ENCODE results near the gene AHCYL2.
"Not testable (repeated sequence)": the region's sequence is repeated elsewhere in the genome, so short reads cannot be mapped to it uniquely, and the experiment has no call there.

Gene AHCYL2

GRCh38 chr7:129426482-129426881, 201.7 kb downstream of the AHCYL2 start:
- no peak for DNase-seq (ENCODE audit: low read depth)

GRCh38 chr7:129427526-129428045, 202.8 kb downstream of the AHCYL2 start:
- no peak for DNase-seq (ENCODE audit: low read depth)

- no peak for DNase-seq (ENCODE audit: low read depth)
Measured at GRCh38 chr7:129431911-129432643, 207.2 kb downstream of the AHCYL2 start.

GRCh38 chr7:129433847-129434674, 209.2 kb downstream of the AHCYL2 start, which contains the start of gene STRIP2:
Gene STRIP2 (plus strand): TSS chr7:129434432. CDS start chr7:129434473, 41 bp downstream.
- peak; percentile 84 for DNase-seq (ENCODE audit: low read depth)

GRCh38 chr7:129434675-129435318, 210.0 kb downstream of the AHCYL2 start:
- peak; percentile 31 for DNase-seq (ENCODE audit: low read depth)

- no peak for DNase-seq (ENCODE audit: low read depth)
Measured at GRCh38 chr7:129435414-129435829, 210.6 kb downstream of the AHCYL2 start.

GRCh38 chr7:129436335-129436923, 211.6 kb downstream of the AHCYL2 start:
- DNase-seq (ENCODE audit: low read depth) = no peak

- peak; percentile 22 for DNase-seq (ENCODE audit: low read depth)
Measured at GRCh38 chr7:129437190-129437589, 212.4 kb downstream of the AHCYL2 start.

GRCh38 chr7:129438281-129438838, 213.5 kb downstream of the AHCYL2 start:
- DNase-seq (ENCODE audit: low read depth) = no peak

GRCh38 chr7:129438839-129439651, 214.2 kb downstream of the AHCYL2 start:
- peak; percentile 93 for DNase-seq (ENCODE audit: low read depth)

- no peak for DNase-seq (ENCODE audit: low read depth)
Measured at GRCh38 chr7:129439963-129440625, 215.3 kb downstream of the AHCYL2 start.

GRCh38 chr7:129443612-129444011, 218.8 kb downstream of the AHCYL2 start:
- no peak for DNase-seq (ENCODE audit: low read depth)

GRCh38 chr7:129444776-129445175, 219.9 kb downstream of the AHCYL2 start:
- not testable (repeated sequence) for DNase-seq (ENCODE audit: low read depth)

GRCh38 chr7:129446925-129447324, 222.1 kb downstream of the AHCYL2 start:
- DNase-seq (ENCODE audit: low read depth) = not testable (repeated sequence)

GRCh38 chr7:129447445-129447844, 222.6 kb downstream of the AHCYL2 start:
- not testable (repeated sequence) for DNase-seq (ENCODE audit: low read depth)

GRCh38 chr7:129448608-129449007, 223.8 kb downstream of the AHCYL2 start:
- not testable (repeated sequence) for DNase-seq (ENCODE audit: low read depth)

GRCh38 chr7:129450295-129450694, 225.5 kb downstream of the AHCYL2 start:
- no peak for DNase-seq (ENCODE audit: low read depth)

- DNase-seq (ENCODE audit: low read depth) = no peak
Measured at GRCh38 chr7:129452589-129453231, 227.9 kb downstream of the AHCYL2 start.

GRCh38 chr7:129453510-129454248, 228.8 kb downstream of the AHCYL2 start:
- no peak for DNase-seq (ENCODE audit: low read depth)

Measured in iris pigment epithelial cell (primary cell).